MM.1S (cell line): ENCODE results near the gene CORO2A.

Experiments used
- EZH2 ChIP-seq: fragments of 300-600 bp; sonication (generic); optimal IDR thresholded peaks from 2 replicates; pipeline ENCODE3; 2017; ENCODE audit warnings: low read depth, mild to moderate bottlenecking, antibody characterized with exemption, low read length, mixed read lengths
- TF ChIP-seq, protein P1 (sequence below): fragments of 300-600 bp; sonication (generic); IDR thresholded peaks from 2 replicates; pipeline ENCODE4 v1.5.1; 2016; ENCODE audit warnings: antibody characterized with exemption, low read length, mixed read lengths

DNA sequence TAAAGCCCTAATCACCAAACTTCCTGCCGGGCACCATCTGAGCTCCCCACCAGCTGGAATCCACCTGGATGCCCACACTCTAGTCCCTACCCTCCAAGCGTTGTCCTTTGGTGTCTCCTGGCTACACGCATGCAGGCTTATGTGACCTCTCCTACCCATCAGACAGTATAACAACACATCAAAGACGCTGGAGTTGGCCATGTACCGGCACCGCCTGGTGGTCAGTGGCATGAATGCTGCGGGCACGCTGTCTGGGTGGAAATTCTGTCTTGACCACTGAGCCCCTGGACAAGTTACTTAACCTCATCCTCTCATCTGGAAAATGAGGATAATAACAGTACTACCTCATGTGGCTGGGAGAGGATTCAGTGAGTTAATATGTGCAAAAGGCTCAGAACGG is 23.4 kb upstream of the CORO2A start:
- no peak for TF ChIP-seq EZH2
- TF ChIP-seq, protein P1, sequence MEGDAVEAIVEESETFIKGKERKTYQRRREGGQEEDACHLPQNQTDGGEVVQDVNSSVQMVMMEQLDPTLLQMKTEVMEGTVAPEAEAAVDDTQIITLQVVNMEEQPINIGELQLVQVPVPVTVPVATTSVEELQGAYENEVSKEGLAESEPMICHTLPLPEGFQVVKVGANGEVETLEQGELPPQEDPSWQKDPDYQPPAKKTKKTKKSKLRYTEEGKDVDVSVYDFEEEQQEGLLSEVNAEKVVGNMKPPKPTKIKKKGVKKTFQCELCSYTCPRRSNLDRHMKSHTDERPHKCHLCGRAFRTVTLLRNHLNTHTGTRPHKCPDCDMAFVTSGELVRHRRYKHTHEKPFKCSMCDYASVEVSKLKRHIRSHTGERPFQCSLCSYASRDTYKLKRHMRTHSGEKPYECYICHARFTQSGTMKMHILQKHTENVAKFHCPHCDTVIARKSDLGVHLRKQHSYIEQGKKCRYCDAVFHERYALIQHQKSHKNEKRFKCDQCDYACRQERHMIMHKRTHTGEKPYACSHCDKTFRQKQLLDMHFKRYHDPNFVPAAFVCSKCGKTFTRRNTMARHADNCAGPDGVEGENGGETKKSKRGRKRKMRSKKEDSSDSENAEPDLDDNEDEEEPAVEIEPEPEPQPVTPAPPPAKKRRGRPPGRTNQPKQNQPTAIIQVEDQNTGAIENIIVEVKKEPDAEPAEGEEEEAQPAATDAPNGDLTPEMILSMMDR = peak; percentile 26
